Mucosa of stomach (tissue), 1 donor: Measurements from ENCODE around the gene EVX2.

ENCODE experiments used
- H3K27me3 ChIP-seq: one replicate; pipeline ENCODE4 v1.7.0; 2013; ENCODE audit warnings: mild to moderate bottlenecking, low read length; ENCODE audit not compliant: control insufficient read depth, insufficient read depth
- H3K36me3 ChIP-seq: one replicate; pipeline ENCODE4 v1.7.0; 2013; ENCODE audit warnings: low read length; ENCODE audit not compliant: control insufficient read depth, insufficient read depth
- H3K4me1 ChIP-seq: one replicate; pipeline ENCODE4 v1.7.0; 2013; ENCODE audit warnings: mild to moderate bottlenecking, low read length; ENCODE audit not compliant: control insufficient read depth, insufficient read depth
- H3K4me3 ChIP-seq: one replicate; pipeline ENCODE4 v1.7.0; 2013; ENCODE audit warnings: low read length
- H3K9ac ChIP-seq: one replicate; pipeline ENCODE4 v1.7.0; 2013; ENCODE audit warnings: mild to moderate bottlenecking, low read length, moderate library complexity
- H3K9me3 ChIP-seq: one replicate; pipeline ENCODE4 v1.7.0; 2013; ENCODE audit warnings: mild to moderate bottlenecking, low read length, moderate library complexity; ENCODE audit not compliant: control insufficient read depth
- donor health status: Pancreatic carcinoma.

The EVX2 gene

GRCh38 chr2:176083796-176084261 is at the start of gene EVX2:
TSS of gene EVX2 (minus strand) at chr2:176083962. CDS start at chr2:176083776, 186 bp downstream.
- Histone ChIP-seq H3K27me3 (peaks cover 97% of the 10 kb centered on the region), H3K9me3 (peaks cover 3% of the 10 kb centered on the region), H3K4me3 (no peak within 1 kb of the TSS), H3K9ac (no peak within 1 kb of the TSS), H3K4me1 (peaks cover 32% of the 10 kb centered on the region), H3K36me3 (no peaks in the 10 kb centered on the region)

GRCh38 chr2:176133389-176133788 is 49.6 kb upstream of the EVX2 start:
- no peak overlapping the region for H3K4me3 ChIP-seq
- H3K4me1 ChIP-seq = peaks cover 5% of the 10 kb centered on the region
- no peak overlapping the region for H3K9ac ChIP-seq
- no peaks in the 10 kb centered on the region for H3K9me3 ChIP-seq
- H3K27me3 ChIP-seq = peaks cover 98% of the 10 kb centered on the region
- no peaks in the 10 kb centered on the region for H3K36me3 ChIP-seq

GRCh38 chr2:176132205-176133171 is 48.7 kb upstream of the EVX2 start:
- Histone ChIP-seq H3K4me3 (no peak overlapping the region), H3K9me3 (no peaks in the 10 kb centered on the region), H3K9ac (no peak overlapping the region), H3K4me1 (peaks cover 5% of the 10 kb centered on the region), H3K36me3 (no peaks in the 10 kb centered on the region), H3K27me3 (peaks cover 98% of the 10 kb centered on the region)

- H3K9ac ChIP-seq = no peak overlapping the region
- peaks cover 1% of the 10 kb centered on the region for H3K4me1 ChIP-seq
- no peaks in the 10 kb centered on the region for H3K36me3 ChIP-seq
- no peaks in the 10 kb centered on the region for H3K9me3 ChIP-seq
- no peak overlapping the region for H3K4me3 ChIP-seq
- peaks cover 98% of the 10 kb centered on the region for H3K27me3 ChIP-seq
Measured at GRCh38 chr2:176131848-176132158, 48.0 kb upstream of the EVX2 start.

- H3K27me3 ChIP-seq = peaks cover 96% of the 10 kb centered on the region
- H3K4me3 ChIP-seq = no peak overlapping the region
- H3K4me1 ChIP-seq = no peaks in the 10 kb centered on the region
- H3K9ac ChIP-seq = no peak overlapping the region
- H3K9me3 ChIP-seq = no peaks in the 10 kb centered on the region
- H3K36me3 ChIP-seq = no peaks in the 10 kb centered on the region
Measured at GRCh38 chr2:176130957-176131847, 47.4 kb upstream of the EVX2 start.

GRCh38 chr2:176130147-176130956 is 46.6 kb upstream of the EVX2 start:
- Histone ChIP-seq H3K4me3 (no peak overlapping the region), H3K36me3 (no peaks in the 10 kb centered on the region), H3K4me1 (no peaks in the 10 kb centered on the region), H3K9me3 (no peaks in the 10 kb centered on the region), H3K9ac (no peak overlapping the region), H3K27me3 (peaks cover 96% of the 10 kb centered on the region)

GRCh38 chr2:176129813-176130146 is 46.0 kb upstream of the EVX2 start:
- no peak overlapping the region for H3K9ac ChIP-seq
- H3K4me1 ChIP-seq = no peaks in the 10 kb centered on the region
- H3K4me3 ChIP-seq = no peak overlapping the region
- no peaks in the 10 kb centered on the region for H3K36me3 ChIP-seq
- H3K27me3 ChIP-seq = peaks cover 96% of the 10 kb centered on the region
- H3K9me3 ChIP-seq = no peaks in the 10 kb centered on the region

GRCh38 chr2:176128982-176129796 is 45.4 kb upstream of the EVX2 start, which contains the start of gene HOXD8:
TSS of gene HOXD8 (plus strand) at chr2:176129705. CDS start at chr2:176130367, 662 bp downstream.
- Histone ChIP-seq H3K4me3 (no peak within 1 kb of the TSS), H3K9me3 (no peaks in the 10 kb centered on the region), H3K9ac (no peak within 1 kb of the TSS), H3K36me3 (no peaks in the 10 kb centered on the region), H3K27me3 (peaks cover 96% of the 10 kb centered on the region), H3K4me1 (no peaks in the 10 kb centered on the region)

GRCh38 chr2:176128172-176128981 is 44.6 kb upstream of the EVX2 start:
- no peaks in the 10 kb centered on the region for H3K4me1 ChIP-seq
- no peaks in the 10 kb centered on the region for H3K36me3 ChIP-seq
- no peak overlapping the region for H3K4me3 ChIP-seq
- H3K27me3 ChIP-seq = peaks cover 96% of the 10 kb centered on the region
- no peak overlapping the region for H3K9ac ChIP-seq
- H3K9me3 ChIP-seq = no peaks in the 10 kb centered on the region

- H3K4me1 ChIP-seq = peaks cover 1% of the 10 kb centered on the region
- peaks cover 96% of the 10 kb centered on the region for H3K27me3 ChIP-seq
- no peaks in the 10 kb centered on the region for H3K9me3 ChIP-seq
- no peak overlapping the region for H3K9ac ChIP-seq
- no peaks in the 10 kb centered on the region for H3K36me3 ChIP-seq
- no peak overlapping the region for H3K4me3 ChIP-seq
Measured at GRCh38 chr2:176127774-176128072, 44.0 kb upstream of the EVX2 start.
